ENCODE measurements around the gene CCDC167. TPM values are rescaled to one million over a fixed set of nuclear protein-coding genes. Genes with fewer than 3 reads are reported as not detected.

CCDC167 gene
- total and polyA plus RNA-seq, 2 donors from 2014 or later: 15.7 to 63.5 TPM

DNA sequence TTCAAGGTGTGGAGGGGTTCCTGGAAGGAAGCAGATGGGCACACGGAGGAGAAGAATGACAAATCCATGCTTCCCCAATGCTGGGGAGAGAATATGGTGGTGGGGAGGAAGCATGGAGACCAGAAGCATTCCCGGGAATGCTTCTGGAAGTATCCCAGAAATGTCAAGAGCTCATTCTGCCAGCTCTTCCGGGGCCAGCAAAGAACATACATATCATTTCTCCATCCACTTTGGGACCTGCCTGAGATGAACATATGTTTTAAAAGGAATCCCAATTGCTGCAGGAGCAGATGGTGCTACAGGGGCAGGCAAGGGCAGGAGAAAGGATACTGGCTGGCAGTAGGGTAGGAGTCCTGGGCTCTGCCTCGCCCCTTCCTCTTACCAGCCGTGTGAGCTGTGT lies 37.9 kb upstream of the CCDC167 start:
- intact Hi-C loops (cut with DNase I): no loop called here
- Histone ChIP-seq H3K27ac (ENCODE audit: low read depth in 2 of 2, low read length in 2 of 2) (no peak overlapping the region), H3K4me3 (ENCODE audit: low read length in 3 of 3) (no peak overlapping the region), H3K9me3 (ENCODE audit: control insufficient read depth in 2 of 3, insufficient read depth in 1 of 3, low read length in 3 of 3) (no peaks in the 10 kb centered on the region), H3K36me3 (ENCODE audit: control insufficient read depth in 2 of 3, insufficient read depth in 3 of 3, low read length in 3 of 3) (no peaks in the 10 kb centered on the region), H3K4me1 (ENCODE audit: control insufficient read depth in 2 of 3, insufficient read depth in 2 of 3, low read depth in 1 of 3, low read length in 3 of 3) (peaks cover 0 to 2% (median 0%) of the 10 kb centered on the region in 3 donors), H3K9ac (ENCODE audit: low read length in 3 of 3) (no peak overlapping the region), H3K27me3 (ENCODE audit: control insufficient read depth, insufficient read depth, low read length) (peaks cover 9% of the 10 kb centered on the region)
- FAIRE-seq (no peak), DNase-seq (no peak)
- TF ChIP-seq, protein P1, sequence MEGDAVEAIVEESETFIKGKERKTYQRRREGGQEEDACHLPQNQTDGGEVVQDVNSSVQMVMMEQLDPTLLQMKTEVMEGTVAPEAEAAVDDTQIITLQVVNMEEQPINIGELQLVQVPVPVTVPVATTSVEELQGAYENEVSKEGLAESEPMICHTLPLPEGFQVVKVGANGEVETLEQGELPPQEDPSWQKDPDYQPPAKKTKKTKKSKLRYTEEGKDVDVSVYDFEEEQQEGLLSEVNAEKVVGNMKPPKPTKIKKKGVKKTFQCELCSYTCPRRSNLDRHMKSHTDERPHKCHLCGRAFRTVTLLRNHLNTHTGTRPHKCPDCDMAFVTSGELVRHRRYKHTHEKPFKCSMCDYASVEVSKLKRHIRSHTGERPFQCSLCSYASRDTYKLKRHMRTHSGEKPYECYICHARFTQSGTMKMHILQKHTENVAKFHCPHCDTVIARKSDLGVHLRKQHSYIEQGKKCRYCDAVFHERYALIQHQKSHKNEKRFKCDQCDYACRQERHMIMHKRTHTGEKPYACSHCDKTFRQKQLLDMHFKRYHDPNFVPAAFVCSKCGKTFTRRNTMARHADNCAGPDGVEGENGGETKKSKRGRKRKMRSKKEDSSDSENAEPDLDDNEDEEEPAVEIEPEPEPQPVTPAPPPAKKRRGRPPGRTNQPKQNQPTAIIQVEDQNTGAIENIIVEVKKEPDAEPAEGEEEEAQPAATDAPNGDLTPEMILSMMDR (IDR thresholded peaks at IDR 0.05; ENCODE audit: borderline replicate concordance, extremely low read depth, insufficient read depth): no peak

DNA sequence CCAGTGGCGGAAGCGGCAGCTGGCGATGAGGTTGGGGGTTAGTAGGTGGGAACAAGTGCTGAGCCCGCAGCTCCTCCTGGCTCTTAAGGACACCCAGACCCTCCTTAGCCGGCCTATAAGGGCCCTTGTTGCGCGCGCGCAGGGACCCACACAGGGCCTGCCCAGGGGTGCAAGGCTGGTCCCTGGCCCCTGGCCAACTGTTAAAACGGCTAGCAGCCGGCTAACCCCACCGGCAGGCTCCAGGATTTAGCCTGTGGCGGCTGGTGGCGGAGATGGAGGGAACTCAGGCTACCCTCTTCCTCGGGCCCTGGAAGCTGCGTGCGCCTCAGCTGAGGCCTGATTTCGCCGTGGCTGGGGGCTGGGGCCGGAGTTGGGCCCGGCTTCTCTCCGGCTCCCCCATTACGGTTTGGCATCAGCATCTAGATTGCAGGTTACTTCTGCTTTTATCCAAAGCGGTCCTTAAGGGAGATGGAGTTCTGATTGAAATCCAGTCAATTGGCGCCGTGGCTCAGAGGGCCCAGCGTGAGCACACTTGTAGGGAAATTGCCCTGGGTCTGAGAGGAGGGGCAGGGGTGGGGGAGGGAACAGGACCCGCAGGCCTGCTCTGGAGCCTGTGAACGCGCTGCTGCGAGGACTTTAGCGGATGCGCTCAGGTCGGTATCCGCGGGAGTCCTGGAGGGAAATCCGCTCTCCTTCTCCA lies 36.9 kb upstream of the CCDC167 start:
- peak in 1 of 5 donors; percentile 26 for DNase-seq
- TF ChIP-seq, protein P1 (IDR thresholded peaks at IDR 0.05; ENCODE audit: borderline replicate concordance, extremely low read depth, insufficient read depth): no peak
- intact Hi-C loops (cut with DNase I): no loop called here

DNA sequence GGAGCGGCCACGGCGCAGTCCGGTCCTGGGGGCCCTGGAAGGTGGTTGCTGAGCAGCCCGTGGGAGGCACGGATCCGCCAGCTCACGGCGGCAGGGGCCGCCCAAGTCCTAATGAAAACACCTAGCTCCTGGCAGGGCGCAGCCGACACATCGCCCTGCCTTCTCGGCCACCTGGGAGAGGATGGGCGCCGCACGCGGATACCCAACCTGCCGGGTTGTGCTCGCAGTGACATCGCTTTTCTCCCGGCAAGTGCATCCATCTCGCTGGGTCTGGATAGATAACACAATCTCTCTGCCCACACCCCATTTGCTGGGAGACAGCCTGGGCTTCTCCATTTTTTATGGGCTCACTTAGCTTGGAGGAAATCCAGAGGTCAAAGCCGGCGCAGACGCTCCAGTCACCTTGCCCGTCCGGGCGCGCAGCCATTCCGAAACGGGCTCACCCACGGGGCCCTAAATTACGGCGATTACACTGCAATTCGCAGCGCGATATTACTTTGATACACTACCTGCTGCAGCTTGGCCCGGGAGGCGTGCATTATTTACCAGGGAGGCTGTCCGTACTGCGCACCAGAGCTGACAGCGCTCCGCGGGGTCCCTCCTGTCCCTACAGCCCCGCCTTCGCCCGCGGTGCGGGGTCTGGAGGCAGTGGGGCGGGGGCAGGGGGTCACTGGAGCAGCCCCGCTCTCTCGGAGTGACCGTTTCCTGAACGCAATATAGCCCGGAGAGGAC lies 36.2 kb upstream of the CCDC167 start:
- Histone ChIP-seq H3K4me1 (ENCODE audit: control insufficient read depth in 2 of 3, insufficient read depth in 2 of 3, low read depth in 1 of 3, low read length in 3 of 3) (peaks cover 0 to 2% (median 0%) of the 10 kb centered on the region in 3 donors), H3K4me3 (ENCODE audit: low read length in 3 of 3) (peak overlapping the region in 1 of 3 donors; percentile 33), H3K27ac (ENCODE audit: low read depth in 2 of 2, low read length in 2 of 2) (no peak overlapping the region), H3K36me3 (ENCODE audit: control insufficient read depth in 2 of 3, insufficient read depth in 3 of 3, low read length in 3 of 3) (no peaks in the 10 kb centered on the region), H3K9me3 (ENCODE audit: control insufficient read depth in 2 of 3, insufficient read depth in 1 of 3, low read length in 3 of 3) (no peaks in the 10 kb centered on the region), H3K27me3 (ENCODE audit: control insufficient read depth, insufficient read depth, low read length) (peaks cover 9% of the 10 kb centered on the region), H3K9ac (ENCODE audit: low read length in 3 of 3) (no peak overlapping the region)
- intact Hi-C loops (cut with DNase I): no loop called here
- TF ChIP-seq, protein P1 (IDR thresholded peaks at IDR 0.05; ENCODE audit: borderline replicate concordance, extremely low read depth, insufficient read depth): no peak
- peak in 3 of 5 donors; percentile 70 to 81 (median 80) for DNase-seq
- no peak for FAIRE-seq

More for the DNA sequence above, 36.9 kb upstream of the CCDC167 start:
- no peak overlapping the region for H3K9ac ChIP-seq (ENCODE audit: low read length in 3 of 3)
- H3K4me1 ChIP-seq (ENCODE audit: control insufficient read depth in 2 of 3, insufficient read depth in 2 of 3, low read depth in 1 of 3, low read length in 3 of 3): peaks cover 0 to 2% (median 0%) of the 10 kb centered on the region in 3 donors
- FAIRE-seq: no peak
- peak overlapping the region in 1 of 3 donors; percentile 33 for H3K4me3 ChIP-seq (ENCODE audit: low read length in 3 of 3)
- H3K27me3 ChIP-seq (ENCODE audit: control insufficient read depth, insufficient read depth, low read length): peaks cover 9% of the 10 kb centered on the region
- H3K36me3 ChIP-seq (ENCODE audit: control insufficient read depth in 2 of 3, insufficient read depth in 3 of 3, low read length in 3 of 3): no peaks in the 10 kb centered on the region
- H3K27ac ChIP-seq (ENCODE audit: low read depth in 2 of 2, low read length in 2 of 2): no peak overlapping the region
- no peaks in the 10 kb centered on the region for H3K9me3 ChIP-seq (ENCODE audit: control insufficient read depth in 2 of 3, insufficient read depth in 1 of 3, low read length in 3 of 3)

Data from kidney (tissue), 14 donors.